Astrocyte (in vitro differentiated cells and primary cell): ENCODE data around the gene UBE2V1. TPM values are rescaled to one million over a fixed set of nuclear protein-coding genes. Genes with fewer than 3 reads are reported as not detected.
"Not testable (repeated sequence)": the region's sequence is repeated elsewhere in the genome, so short reads cannot be mapped to it uniquely, and the experiment has no call there.

Experiments
- DNase-seq: peaks from one replicate; pipeline ENCODE4 v3.0.0-alpha.2; 2010; ENCODE audit warnings: low read depth
- FAIRE-seq: peaks from 2 replicates; lab custom pipeline; 2011; peaks lifted over from hg19 to GRCh38; lab: Jason Lieb, UNC
- H2AFZ ChIP-seq: 2 replicates; pipeline ENCODE4 v1.6.0; 2012; ENCODE audit warnings: low read depth, low read length, inconsistent platforms
- H3K27ac ChIP-seq: 2 replicates; pipeline ENCODE4 v1.5.1; 2011; ENCODE audit warnings: low read depth, low read length, inconsistent platforms
- H3K27me3 ChIP-seq: 2 replicates; pipeline ENCODE4 v1.6.0; 2011; ENCODE audit warnings: low read length, inconsistent platforms; ENCODE audit not compliant: insufficient read depth
- H3K36me3 ChIP-seq: 2 replicates; pipeline ENCODE4 v1.5.1; 2011; ENCODE audit warnings: low read length, inconsistent platforms; ENCODE audit not compliant: insufficient read depth
- H3K4me1 ChIP-seq: 2 replicates; pipeline ENCODE4 v1.5.1; 2011; ENCODE audit warnings: low read length, inconsistent platforms; ENCODE audit not compliant: insufficient read depth
- H3K4me2 ChIP-seq: 2 replicates; pipeline ENCODE4 v1.6.0; 2012; ENCODE audit warnings: low read length, inconsistent platforms
- H3K4me3 ChIP-seq: 2 replicates; pipeline ENCODE4 v1.5.1; 2011; ENCODE audit warnings: low read depth, mild to moderate bottlenecking, low read length, inconsistent platforms; ENCODE audit not compliant: insufficient read depth
- H3K79me2 ChIP-seq: 2 replicates; pipeline ENCODE4 v1.6.0; 2012; ENCODE audit warnings: mild to moderate bottlenecking, low read length, inconsistent platforms; ENCODE audit not compliant: insufficient read depth
- H3K9ac ChIP-seq: 2 replicates; pipeline ENCODE4 v1.6.0; 2012; ENCODE audit warnings: mild to moderate bottlenecking, low read length, inconsistent platforms
- H3K9me3 ChIP-seq: 2 replicates; pipeline ENCODE4 v1.5.1; 2012; ENCODE audit warnings: low read depth, mild to moderate bottlenecking, low read length, inconsistent platforms; ENCODE audit not compliant: insufficient read depth
- H4K20me1 ChIP-seq: 2 replicates; pipeline ENCODE4 v1.6.0; 2012; ENCODE audit warnings: low read length, inconsistent platforms; ENCODE audit not compliant: insufficient read depth
- H3K27ac Mint-ChIP-seq: one replicate; pipeline ENCODE4 v1.8.0; 2021; ENCODE audit warnings: mild to moderate bottlenecking, mixed read lengths; ENCODE audit not compliant: unreplicated experiment
- H3K27me3 Mint-ChIP-seq: one replicate; pipeline ENCODE4 v1.8.0; 2021; ENCODE audit warnings: low read depth, mixed read lengths; ENCODE audit not compliant: unreplicated experiment
- H3K36me3 Mint-ChIP-seq: one replicate; pipeline ENCODE4 v1.8.0; 2021; ENCODE audit warnings: low read depth, mixed read lengths; ENCODE audit not compliant: unreplicated experiment
- H3K4me1 Mint-ChIP-seq: one replicate; pipeline ENCODE4 v1.8.0; 2021; ENCODE audit warnings: low read depth, mixed read lengths; ENCODE audit not compliant: unreplicated experiment
- H3K4me3 Mint-ChIP-seq: one replicate; pipeline ENCODE4 v1.8.0; 2021; ENCODE audit warnings: mild to moderate bottlenecking, moderate library complexity, mixed read lengths; ENCODE audit not compliant: unreplicated experiment
- H3K9me3 Mint-ChIP-seq: one replicate; pipeline ENCODE4 v1.8.0; 2021; ENCODE audit warnings: mild to moderate bottlenecking, mixed read lengths; ENCODE audit not compliant: unreplicated experiment
- CTCF ChIP-seq: IDR thresholded peaks from 2 replicates; pipeline ENCODE4 v1.5.1; 2011; ENCODE audit warnings: low read depth, mild to moderate bottlenecking, inconsistent platforms, low read length, moderate library complexity; ENCODE audit not compliant: insufficient read depth
- EZH2 ChIP-seq: IDR thresholded peaks from 2 replicates; pipeline ENCODE4 v1.6.1; 2012; ENCODE audit warnings: mild to moderate bottlenecking, low read length, inconsistent platforms; ENCODE audit not compliant: insufficient read depth
- total RNA-seq: library from RNA; stranded (reverse); gene quantifications from 2 replicates; pipeline ENCODE4 v1.2.1, GENCODE V29; 2021

UBE2V1 gene
- total RNA-seq, 1 donor from 2014 or later, result 139 TPM

- H3K9me3 ChIP-seq, result no peaks in the 10 kb centered on the region
- no peaks in the 10 kb centered on the region for H3K79me2 ChIP-seq
- H3K4me1 ChIP-seq, result no peaks in the 10 kb centered on the region
- H3K36me3 ChIP-seq, result no peaks in the 10 kb centered on the region
- Mint-ChIP-seq H3K36me3 (no peaks in the 10 kb centered on the region), H3K27ac (no peak overlapping the region), H3K27me3 (peaks cover 10% of the 10 kb centered on the region), H3K9me3 (no peaks in the 10 kb centered on the region), H3K4me1 (peaks cover 2% of the 10 kb centered on the region), H3K4me3 (no peak overlapping the region)
- TF ChIP-seq EZH2, result no peak
- no peak for TF ChIP-seq CTCF
- no peak overlapping the region for H3K9ac ChIP-seq
- no peak for DNase-seq
- FAIRE-seq, result no peak
- no peak overlapping the region for H3K4me2 ChIP-seq
- H3K4me3 ChIP-seq, result no peak overlapping the region
- no peak overlapping the region for H3K27ac ChIP-seq
- H4K20me1 ChIP-seq, result no peaks in the 10 kb centered on the region
- H3K27me3 ChIP-seq, result no peaks in the 10 kb centered on the region
- no peak overlapping the region for H2AFZ ChIP-seq
Observed at GRCh38 chr20:50066161-50066834, 46.7 kb downstream of the UBE2V1 start.

GRCh38 chr20:50065325-50065615, 47.7 kb downstream of the UBE2V1 start:
- H2AFZ ChIP-seq, result no peak overlapping the region

GRCh38 chr20:50063763-50064162, 49.2 kb downstream of the UBE2V1 start:
- H4K20me1 ChIP-seq, H2AFZ ChIP-seq, DNase-seq, H3K4me3 Mint-ChIP-seq, H3K4me2 ChIP-seq, H3K27ac ChIP-seq, H3K4me1 ChIP-seq, H3K9me3 ChIP-seq, H3K9ac ChIP-seq, H3K36me3 ChIP-seq, H3K27me3 Mint-ChIP-seq, H3K4me3 ChIP-seq, H3K4me1 Mint-ChIP-seq, FAIRE-seq, H3K9me3 Mint-ChIP-seq, H3K27me3 ChIP-seq, H3K36me3 Mint-ChIP-seq, H3K79me2 ChIP-seq, H3K27ac Mint-ChIP-seq: not testable (repeated sequence)

More at GRCh38 chr20:50065325-50065615, 47.7 kb downstream of the UBE2V1 start:
- H3K4me3 ChIP-seq, result no peak overlapping the region
- H3K9ac ChIP-seq, result no peak overlapping the region
- no peak overlapping the region for H3K4me2 ChIP-seq
- no peaks in the 10 kb centered on the region for H3K9me3 Mint-ChIP-seq
- no peaks in the 10 kb centered on the region for H3K4me1 ChIP-seq
- no peak overlapping the region for H3K27ac ChIP-seq
- no peak for FAIRE-seq
- H3K79me2 ChIP-seq, result no peaks in the 10 kb centered on the region
- H3K36me3 ChIP-seq, result no peaks in the 10 kb centered on the region
- H3K9me3 ChIP-seq, result no peaks in the 10 kb centered on the region
- H3K27me3 ChIP-seq, result no peaks in the 10 kb centered on the region
- no peaks in the 10 kb centered on the region for H4K20me1 ChIP-seq
- peaks cover 2% of the 10 kb centered on the region for H3K4me1 Mint-ChIP-seq
- no peak overlapping the region for H3K4me3 Mint-ChIP-seq
- no peaks in the 10 kb centered on the region for H3K36me3 Mint-ChIP-seq
- TF ChIP-seq CTCF (no peak), EZH2 (no peak)
- DNase-seq, result no peak
- no peak overlapping the region for H3K27ac Mint-ChIP-seq
- peaks cover 10% of the 10 kb centered on the region for H3K27me3 Mint-ChIP-seq
